HCT116 (cell line): ENCODE data around the gene SUPT3H. TPM values are rescaled to one million over a fixed set of nuclear protein-coding genes. Genes with fewer than 3 reads are reported as not detected.
"Not testable (repeated sequence)": the region's sequence is repeated elsewhere in the genome, so short reads cannot be mapped to it uniquely, and the experiment has no call there.

Source experiments
- ATAC-seq: fragments of 200-7000 bp; cut with Tn5 transposase; 2 replicates; pipeline ENCODE4 v1.9.1; 2020; ENCODE audit warnings: mild to moderate bottlenecking, moderate library complexity
- BruUV-seq: library from RNA; stranded (reverse); fragments of 400-500 nt; replicated peaks from 2 replicates; lab custom pipeline; 2021; lab: Mats Ljungman, UMichigan
- CTCF ChIA-PET: fragments of 300-600 bp; sonication (Branson Sonifier 250); formaldehyde crosslinking; loops from one replicate; lab custom pipeline; 2021; ENCODE audit warnings: antibody characterized with exemption; lab: Charles Lee
- POLR2A ChIA-PET: fragments of 300-600, 350-600 bp; sonication (Branson Sonifier 250); formaldehyde crosslinking; loops from one replicate; lab custom pipeline; 2021; ENCODE audit warnings: antibody characterized with exemption; lab: Charles Lee
- RAD21 ChIA-PET, 2 experiments: fragments of 300-600 bp; sonication (Branson Sonifier 250); formaldehyde crosslinking; loops; one replicate each; lab custom pipeline; 2023; ENCODE audit warnings: low total read pairs in 2 of 2; ENCODE audit not compliant: uncharacterized antibody in 2 of 2, unreplicated experiment in 2 of 2, low non-redundant PET in 1 of 2; lab: Charles Lee
- DNase-seq: peaks from one replicate; pipeline ENCODE4 v3.0.0-alpha.2; 2010; ENCODE audit warnings: low read depth, low spot score
- H2AFZ ChIP-seq: fragments of 200-600 bp; shearing (Covaris generic), sonication (generic); 2 replicates; pipeline ENCODE4 v1.6.1; 2017; ENCODE audit warnings: low read depth, mixed run types, mixed read lengths, antibody characterized with exemption, low read length; ENCODE audit not compliant: poor library complexity, severe bottlenecking
- H3K27ac ChIP-seq: 2 replicates; pipeline ENCODE4 v1.5.1; 2012; ENCODE audit warnings: low read depth, low read length
- H3K27me3 ChIP-seq: fragments of 200-600 bp; sonication (generic); 2 replicates; pipeline ENCODE4 v1.6.1; 2016; ENCODE audit warnings: mixed run types, low read length, mixed read lengths; ENCODE audit not compliant: insufficient read depth
- H3K36me3 ChIP-seq, 2 experiments: fragments of 200-500 bp in 1 of 2; fragments of 200-600 bp in 1 of 2; sonication (Bioruptor generic) in 1 of 2; sonication (generic) in 1 of 2; 2 replicates each; pipeline versions ENCODE4 v1.5.1 to v1.6.1; 2014 to 2016; ENCODE audit warnings: low read length in 2 of 2, inconsistent platforms in 1 of 2, mixed read lengths in 1 of 2, mixed run types in 1 of 2; ENCODE audit not compliant: insufficient read depth in 2 of 2, control insufficient read depth in 1 of 2
- H3K4me1 ChIP-seq, 2 experiments: fragments of 200-600 bp in 1 of 2; sonication (generic) in 1 of 2; 2 replicates each; pipeline versions ENCODE4 v1.5.1 to v1.6.1; 2012 to 2017; ENCODE audit warnings: low read length in 2 of 2, inconsistent platforms in 1 of 2, mild to moderate bottlenecking in 1 of 2, mixed read lengths in 1 of 2, mixed run types in 1 of 2, moderate library complexity in 1 of 2; ENCODE audit not compliant: insufficient read depth in 2 of 2, control insufficient read depth in 1 of 2
- H3K4me2 ChIP-seq: fragments of 200-600 bp; sonication (generic); 2 replicates; pipeline ENCODE4 v1.6.1; 2017; ENCODE audit warnings: mixed run types, low read length, mixed read lengths
- H3K4me3 ChIP-seq, 2 experiments: fragments of 200-600 bp in 1 of 2; sonication (generic) in 1 of 2; replicated peaks in 1 of 2; 2 replicates each; pipeline ENCODE4 v1.5.1; 2011 to 2016; ENCODE audit warnings: low read length in 2 of 2, control low read depth in 1 of 2, low read depth in 1 of 2, mild to moderate bottlenecking in 1 of 2, mixed read lengths in 1 of 2, mixed run types in 1 of 2
- H3K79me2 ChIP-seq: fragments of 200-600 bp; sonication (generic); 2 replicates; pipeline ENCODE4 v1.6.1; 2017; ENCODE audit warnings: mild to moderate bottlenecking, mixed run types, low read length, moderate library complexity, mixed read lengths; ENCODE audit not compliant: insufficient read depth
- H3K9ac ChIP-seq: fragments of 200-600 bp; sonication (generic); 2 replicates; pipeline ENCODE4 v1.6.1; 2016; ENCODE audit warnings: low read length, mixed read lengths
- H3K9me2 ChIP-seq: fragments of 200-600 bp; sonication (generic), shearing (Covaris generic); 2 replicates; pipeline ENCODE4 v1.6.1; 2017; ENCODE audit warnings: mixed run types, mild to moderate bottlenecking, moderate library complexity; ENCODE audit not compliant: insufficient read depth
- H3K9me3 ChIP-seq, 2 experiments: fragments of 200-500 bp in 1 of 2; fragments of 200-600 bp in 1 of 2; sonication (Bioruptor generic) in 1 of 2; sonication (generic) in 1 of 2; 2 replicates each; pipeline ENCODE4 v1.6.1; 2014 to 2017; ENCODE audit warnings: low read length in 2 of 2, mixed read lengths in 2 of 2, inconsistent platforms in 1 of 2, low read depth in 1 of 2, mild to moderate bottlenecking in 1 of 2, mixed run types in 1 of 2, moderate library complexity in 1 of 2; ENCODE audit not compliant: control insufficient read depth in 1 of 2, insufficient read depth in 1 of 2
- H4K20me1 ChIP-seq: fragments of 200-600 bp; sonication (generic), shearing (Covaris generic); 2 replicates; pipeline ENCODE4 v1.6.1; 2017; ENCODE audit warnings: mixed run types, mild to moderate bottlenecking, moderate library complexity; ENCODE audit not compliant: insufficient read depth
- ATF3 ChIP-seq: IDR thresholded peaks from 2 replicates; pipeline ENCODE4 v1.6.1; 2012
- CBX3 ChIP-seq: IDR thresholded peaks from 2 replicates; pipeline ENCODE4 v1.6.1; 2012; ENCODE audit warnings: low read depth
- CEBPB ChIP-seq: IDR thresholded peaks from 2 replicates; pipeline ENCODE4 v1.6.1; 2012; ENCODE audit warnings: low read depth
- CTCF ChIP-seq, 3 experiments: fragments of 200-600 bp in 1 of 3; sonication (generic) in 1 of 3; IDR thresholded peaks in 2 of 3; conservative IDR thresholded peaks in 1 of 3; 2 replicates each; pipeline ENCODE4 v1.5.1; 2012 to 2017; ENCODE audit warnings: low read depth in 2 of 3, low read length in 2 of 3, antibody characterized with exemption in 1 of 3, borderline replicate concordance in 1 of 3, control low read depth in 1 of 3, mild to moderate bottlenecking in 1 of 3, mixed read lengths in 1 of 3, mixed run types in 1 of 3, moderate library complexity in 1 of 3; ENCODE audit not compliant: insufficient read depth in 1 of 3
- EGR1 ChIP-seq: IDR thresholded peaks from 2 replicates; pipeline ENCODE4 v1.6.1; 2012; ENCODE audit warnings: low read depth
- ELF1 ChIP-seq: IDR thresholded peaks from 2 replicates; pipeline ENCODE4 v1.6.1; 2012; ENCODE audit warnings: low read depth, borderline replicate concordance
- EZH2 ChIP-seq: fragments of 200-600 bp; sonication (generic); IDR thresholded peaks from 2 replicates; pipeline ENCODE4 v1.6.1; 2017; ENCODE audit warnings: antibody characterized with exemption, mixed run types
- EZH2phosphoT487 ChIP-seq: fragments of 200-600 bp; IDR thresholded peaks from 2 replicates; pipeline ENCODE4 v1.6.1; 2018; ENCODE audit warnings: antibody characterized with exemption, borderline replicate concordance
- FOSL1 ChIP-seq: IDR thresholded peaks from 2 replicates; pipeline ENCODE4 v1.6.1; 2012; ENCODE audit warnings: low read depth
- MAX ChIP-seq: IDR thresholded peaks from 2 replicates; pipeline ENCODE4 v1.6.1; 2012
- POLR2AphosphoS5 ChIP-seq: IDR thresholded peaks from 2 replicates; pipeline ENCODE4 v1.6.1; 2011; ENCODE audit warnings: mild to moderate bottlenecking, low read depth, low read length, moderate library complexity
- RAD21 ChIP-seq: IDR thresholded peaks from 2 replicates; pipeline ENCODE4 v1.6.1; 2012; ENCODE audit warnings: low read depth, mild to moderate bottlenecking
- SP1 ChIP-seq: IDR thresholded peaks from 2 replicates; pipeline ENCODE4 v1.6.1; 2012; ENCODE audit warnings: low read depth
- SRF ChIP-seq: IDR thresholded peaks from 2 replicates; pipeline ENCODE4 v1.6.1; 2012; ENCODE audit warnings: low read depth
- TCF7L2 ChIP-seq: IDR thresholded peaks from 2 replicates; pipeline ENCODE4 v1.7.0; 2011; ENCODE audit warnings: borderline replicate concordance, inconsistent platforms; ENCODE audit not compliant: insufficient read depth, insufficient read length; ENCODE audit errors: extremely low read depth
- ZFX ChIP-seq: fragments of 450-650 bp; IDR thresholded peaks from 2 replicates; pipeline ENCODE4 v1.6.1; 2017
- intact Hi-C: fragments of 100-400 bp; cut with micrococcal nuclease; formaldehyde crosslinking; loops from 2 replicates; pipeline ENCODE4 v1.10.0; 2022
- total RNA-seq: library from RNA; stranded (reverse); gene quantifications from one replicate; pipeline ENCODE4 v1.2.1, GENCODE V29; 2021; ENCODE audit not compliant: unreplicated experiment

SUPT3H gene
- total RNA-seq, 1 experiment from 2014 or later = 7.4 TPM

GRCh38 chr6:45297320-45297719, 80.4 kb downstream of the SUPT3H start:
- ATAC-seq (no peak), DNase-seq (no peak)
- Histone ChIP-seq H4K20me1 (no peaks in the 10 kb centered on the region), H3K4me2 (no peak overlapping the region), H3K36me3 (no peaks in the 10 kb centered on the region), H2AFZ (no peak overlapping the region), H3K9ac (no peak overlapping the region), H3K4me3 (no peak overlapping the region), H3K79me2 (no peaks in the 10 kb centered on the region), H3K27ac (no peak overlapping the region), H3K4me1 (no peaks in the 10 kb centered on the region), H3K27me3 (no peaks in the 10 kb centered on the region), H3K9me2 (no peaks in the 10 kb centered on the region), H3K9me3 (no peaks in the 10 kb centered on the region)
- no TSS peak for BruUV-seq
- ChIA-PET POLR2A (no interaction called here), RAD21 (no interaction called here), CTCF (no interaction called here)
- TF ChIP-seq SP1 (no peak), CBX3 (no peak), ELF1 (no peak), POLR2AphosphoS5 (no peak), RAD21 (no peak), EZH2 (no peak), SRF (no peak), EGR1 (no peak), MAX (no peak), CEBPB (no peak), EZH2phosphoT487 (no peak), CTCF (IDR thresholded peaks at IDR 0.05 in 2 of 3, conservative IDR thresholded peaks at IDR 0.05 in 1 of 3; ENCODE audit: borderline replicate concordance in 1 of 3, insufficient read depth in 1 of 3, low read depth in 2 of 3, low read length in 2 of 3) (no peak), ZFX (no peak), FOSL1 (no peak), ATF3 (no peak), TCF7L2 (no peak)
- intact Hi-C loops = no loop called here

GRCh38 chr6:45294065-45294701, 83.6 kb downstream of the SUPT3H start:
- H2AFZ ChIP-seq = not testable (repeated sequence)

More at GRCh38 chr6:45294065-45294701, 83.6 kb downstream of the SUPT3H start:
- POLR2A ChIA-PET, H3K9ac ChIP-seq, H3K27me3 ChIP-seq, intact Hi-C loops, RAD21 ChIA-PET, H3K79me2 ChIP-seq, H3K9me3 ChIP-seq, H4K20me1 ChIP-seq, H3K4me2 ChIP-seq, H3K36me3 ChIP-seq, H3K27ac ChIP-seq, BruUV-seq, ATAC-seq, H3K4me1 ChIP-seq, H3K9me2 ChIP-seq, H3K4me3 ChIP-seq, DNase-seq, CTCF ChIA-PET: not testable (repeated sequence)
